Lung (tissue), 12 donors: ENCODE data around the gene GTPBP1. TPM values are rescaled to one million over a fixed set of nuclear protein-coding genes. Genes with fewer than 3 reads are reported as not detected.
A peak's percentile ranks its signal among the peaks of the same experiment; 100 is the strongest.

Experiments
- ATAC-seq: fragments of 200-7000 bp; cut with Tn5 transposase; one replicate; pipeline ENCODE4 v1.9.1; 2020; ENCODE audit warnings: moderate number of reproducible peaks; ENCODE audit not compliant: insufficient read depth, low FRiP score
- DNase-seq, 3 donors: peaks; one replicate each; pipeline ENCODE4 v3.0.0-alpha.2; 2013 to 2017
- H3K27ac ChIP-seq, 2 donors: one replicate each; pipeline ENCODE4 v1.5.1; 2013; ENCODE audit warnings: mild to moderate bottlenecking in 2 of 2, moderate library complexity in 2 of 2, control low read depth in 1 of 2, inconsistent platforms in 1 of 2, low read depth in 1 of 2, low read length in 1 of 2
- H3K27me3 ChIP-seq, 3 donors: one replicate each; pipeline ENCODE4 v1.5.1; 2013; ENCODE audit warnings: low read length in 2 of 3; ENCODE audit not compliant: control insufficient read depth in 3 of 3, insufficient read depth in 3 of 3
- H3K36me3 ChIP-seq, 4 donors: one replicate each; pipeline ENCODE4 v1.5.1; 2013; ENCODE audit warnings: low read length in 4 of 4, mild to moderate bottlenecking in 1 of 4, moderate library complexity in 1 of 4; ENCODE audit not compliant: control insufficient read depth in 4 of 4, insufficient read depth in 4 of 4
- H3K4me1 ChIP-seq, 5 donors: one replicate each; pipeline ENCODE4 v1.5.1; 2013; ENCODE audit warnings: low read length in 5 of 5, mild to moderate bottlenecking in 2 of 5, moderate library complexity in 1 of 5; ENCODE audit not compliant: control insufficient read depth in 5 of 5, insufficient read depth in 5 of 5
- H3K4me3 ChIP-seq: one replicate; pipeline ENCODE4 v1.5.1; 2013; ENCODE audit warnings: mild to moderate bottlenecking, control low read depth, moderate library complexity
- H3K9ac ChIP-seq, 2 donors: one replicate each; pipeline ENCODE4 v1.5.1; 2013; ENCODE audit warnings: low read length in 2 of 2, control low read depth in 1 of 2; ENCODE audit not compliant: insufficient read depth in 1 of 2
- H3K9me3 ChIP-seq, 4 donors: one replicate each; pipeline ENCODE4 v1.5.1; 2013; ENCODE audit warnings: low read length in 3 of 4, mild to moderate bottlenecking in 1 of 4, moderate library complexity in 1 of 4; ENCODE audit not compliant: control insufficient read depth in 4 of 4, insufficient read depth in 3 of 4
- WGBS, 2 donors: extraction: QIAGEN DNeasy Blood & Tissue Kit; methylation state at CpG; one replicate each; pipeline ENCODE4 v1.1.7; 2013; 5-methylcytosine and 5-hydroxymethylcytosine counted together
- polyA plus RNA-seq, 2 donors: library from polyadenylated mRNA; stranded (reverse); fragments of 200-250 nt; gene quantifications; one replicate each; pipeline ENCODE4 v1.2.1, GENCODE V29; 2013
- total RNA-seq, 2 donors: library from RNA; depleted of rRNA in 1 of 2; stranded (reverse); fragments of >200 nt in 1 of 2; gene quantifications; one replicate each; pipeline ENCODE4 v1.2.1, GENCODE V29; 2014 to 2021
- TF ChIP-seq, protein P1 (sequence below): IDR thresholded peaks from 2 replicates; pipeline ENCODE4 v1.5.1; 2012; ENCODE audit warnings: mild to moderate bottlenecking; ENCODE audit errors: control extremely low read depth, extremely low read depth
- donor health status: control.
- donor health status: control.
- donor health status: Bipolar disorder and iron deficiency.
- donor health status: healthy.
- donor health status: DM: yes; HTN: yes; CAD: no.

The GTPBP1 gene
- total and polyA plus RNA-seq, 4 donors: 24.1 to 69.1 (median 48.8) TPM

DNA sequence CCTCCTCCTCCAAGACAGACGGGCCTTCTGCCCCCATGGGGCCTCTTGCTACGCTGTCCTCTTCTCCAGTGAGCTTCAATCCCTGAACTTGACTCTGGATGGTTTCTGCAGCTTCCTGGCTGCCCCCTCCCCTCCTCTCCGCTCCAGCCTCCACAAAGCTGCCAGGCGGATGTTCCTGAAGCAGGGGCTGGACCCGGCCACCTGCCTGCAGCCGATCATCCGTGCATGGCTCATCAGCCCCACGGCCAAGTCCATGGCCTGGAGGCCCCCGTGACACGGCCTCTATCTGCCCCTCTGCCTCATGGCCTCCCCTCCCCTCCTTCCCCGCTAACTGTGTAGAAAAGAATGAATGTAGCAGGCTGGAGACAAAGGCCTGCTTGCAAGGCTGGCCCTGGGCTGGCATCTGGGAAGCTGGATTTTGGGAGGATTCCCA is 56.8 kb downstream of the GTPBP1 start:
- no peaks in the 10 kb centered on the region for H3K27me3 ChIP-seq
- WGBS, 2 donors: 72 to 81% methylated on average over 11 of the region's 11 CpGs
- no peak overlapping the region for H3K4me3 ChIP-seq
- no peak overlapping the region for H3K27ac ChIP-seq
- TF ChIP-seq, protein P1, sequence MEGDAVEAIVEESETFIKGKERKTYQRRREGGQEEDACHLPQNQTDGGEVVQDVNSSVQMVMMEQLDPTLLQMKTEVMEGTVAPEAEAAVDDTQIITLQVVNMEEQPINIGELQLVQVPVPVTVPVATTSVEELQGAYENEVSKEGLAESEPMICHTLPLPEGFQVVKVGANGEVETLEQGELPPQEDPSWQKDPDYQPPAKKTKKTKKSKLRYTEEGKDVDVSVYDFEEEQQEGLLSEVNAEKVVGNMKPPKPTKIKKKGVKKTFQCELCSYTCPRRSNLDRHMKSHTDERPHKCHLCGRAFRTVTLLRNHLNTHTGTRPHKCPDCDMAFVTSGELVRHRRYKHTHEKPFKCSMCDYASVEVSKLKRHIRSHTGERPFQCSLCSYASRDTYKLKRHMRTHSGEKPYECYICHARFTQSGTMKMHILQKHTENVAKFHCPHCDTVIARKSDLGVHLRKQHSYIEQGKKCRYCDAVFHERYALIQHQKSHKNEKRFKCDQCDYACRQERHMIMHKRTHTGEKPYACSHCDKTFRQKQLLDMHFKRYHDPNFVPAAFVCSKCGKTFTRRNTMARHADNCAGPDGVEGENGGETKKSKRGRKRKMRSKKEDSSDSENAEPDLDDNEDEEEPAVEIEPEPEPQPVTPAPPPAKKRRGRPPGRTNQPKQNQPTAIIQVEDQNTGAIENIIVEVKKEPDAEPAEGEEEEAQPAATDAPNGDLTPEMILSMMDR: no peak
- H3K36me3 ChIP-seq: no peaks in the 10 kb centered on the region
- no peaks in the 10 kb centered on the region for H3K9me3 ChIP-seq
- no peak overlapping the region for H3K9ac ChIP-seq
- DNase-seq: peak; percentile 20 to 25 (median 24)
- peaks cover 0 to 6% (median 0%) of the 10 kb centered on the region in 5 donors for H3K4me1 ChIP-seq
- no peak for ATAC-seq

DNA sequence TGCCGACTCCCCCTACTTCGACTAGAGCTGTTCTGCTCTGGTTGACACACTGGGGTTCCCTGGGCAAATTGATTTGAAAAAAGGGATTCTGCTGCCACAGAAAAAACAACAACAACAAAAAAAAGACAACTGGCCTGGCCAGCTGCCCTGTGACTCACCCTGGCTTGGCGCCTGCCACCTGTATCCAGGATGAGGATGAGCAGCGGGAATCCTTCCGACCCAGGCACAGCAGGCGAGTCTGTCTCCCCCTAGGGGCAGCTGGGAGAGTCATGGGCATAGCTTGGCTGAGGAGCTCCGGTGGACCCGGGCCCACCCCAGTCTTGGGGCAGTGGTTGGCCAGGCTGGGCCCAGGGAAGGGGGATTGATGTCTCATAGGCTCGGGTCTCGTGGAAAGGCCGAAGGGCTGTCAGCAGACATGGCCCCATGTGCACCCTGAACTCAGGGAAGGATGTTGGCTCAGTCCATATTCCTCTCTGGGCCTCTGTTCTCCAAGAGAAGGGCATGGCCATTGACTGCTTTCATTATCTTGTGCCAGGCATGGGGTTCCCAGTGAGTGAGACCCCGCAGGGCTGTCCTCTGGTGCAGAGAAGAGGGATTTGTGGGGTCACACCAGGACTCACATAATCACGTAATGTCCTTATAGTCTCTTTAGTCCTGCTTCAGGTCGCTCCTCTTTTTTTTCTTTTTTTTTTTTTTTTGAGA is 60.5 kb downstream of the GTPBP1 start:
- 48 to 66% methylated on average over 14 of the region's 14 CpGs for WGBS, 2 donors
- Histone ChIP-seq H3K9me3 (no peaks in the 10 kb centered on the region), H3K4me3 (no peak overlapping the region), H3K27me3 (no peaks in the 10 kb centered on the region), H3K36me3 (no peaks in the 10 kb centered on the region), H3K27ac (no peak overlapping the region), H3K9ac (no peak overlapping the region), H3K4me1 (peaks cover 0 to 6% (median 0%) of the 10 kb centered on the region in 5 donors)
- TF ChIP-seq, protein P1: peak; percentile 21
- peak; percentile 48 for ATAC-seq
- peak in 2 of 3 donors; percentile 27 to 52 for DNase-seq

DNA sequence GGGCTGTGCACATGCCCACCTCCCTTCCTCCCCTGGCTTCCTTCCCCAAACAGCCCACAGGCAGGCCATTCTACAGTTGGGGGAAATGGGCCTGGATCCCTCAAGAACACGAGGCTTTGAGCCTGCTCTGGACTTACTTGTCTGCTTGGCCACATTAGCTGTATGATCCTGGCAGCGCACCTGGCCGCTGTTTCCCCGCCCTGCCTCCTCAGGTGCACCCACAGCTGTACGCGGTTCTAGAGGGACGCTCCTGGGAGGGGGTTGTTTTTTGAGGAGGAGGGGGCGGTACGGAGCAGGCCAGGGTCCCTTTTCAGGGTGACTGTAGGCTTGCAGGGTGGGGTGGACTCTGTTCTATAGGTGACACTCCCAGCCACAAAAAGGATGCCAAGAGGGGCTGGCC is 61.6 kb downstream of the GTPBP1 start:
- H3K9me3 ChIP-seq: no peaks in the 10 kb centered on the region
- TF ChIP-seq, protein P1: no peak
- no peak for ATAC-seq
- H3K27ac ChIP-seq: no peak overlapping the region
- WGBS, 2 donors: 81% methylated on average over 9 of the region's 9 CpGs
- no peak overlapping the region for H3K9ac ChIP-seq
- no peak overlapping the region for H3K4me3 ChIP-seq
- H3K4me1 ChIP-seq: peaks cover 0 to 6% (median 0%) of the 10 kb centered on the region in 5 donors
- DNase-seq: no peak
- H3K36me3 ChIP-seq: no peaks in the 10 kb centered on the region
- no peaks in the 10 kb centered on the region for H3K27me3 ChIP-seq
